DND-41 (cell line): Measurements from ENCODE around the gene KIF17.

Experiments
- CTCF ChIP-seq: IDR thresholded peaks from 2 replicates; pipeline ENCODE4 v1.5.1; 2012; ENCODE audit warnings: borderline replicate concordance, low read length, moderate library complexity, mild to moderate bottlenecking; ENCODE audit not compliant: poor library complexity, severe bottlenecking; ENCODE audit errors: extremely low read depth
- EZH2 ChIP-seq: IDR thresholded peaks from 3 replicates; pipeline ENCODE4 v1.6.1; 2012; ENCODE audit warnings: borderline replicate concordance, low read depth, mild to moderate bottlenecking, moderate library complexity, low read length, inconsistent platforms; ENCODE audit not compliant: severe bottlenecking

GRCh38 chr1:20660363-20660762 is 57.4 kb downstream of the KIF17 start:
- TF ChIP-seq CTCF (no peak), EZH2 (no peak)
